HG02759 (cell line): ENCODE results near the gene CDC25C.
"Not testable (repeated sequence)": the region's sequence is repeated elsewhere in the genome, so short reads cannot be mapped to it uniquely, and the experiment has no call there.

Source experiments
- ATAC-seq: cut with Tn5 transposase; IDR thresholded peaks from one replicate; pipeline ENCODE4 v1.9.1; 2021; ENCODE audit warnings: mild to moderate bottlenecking, moderate library complexity; ENCODE audit not compliant: unreplicated experiment

Gene CDC25C

DNA sequence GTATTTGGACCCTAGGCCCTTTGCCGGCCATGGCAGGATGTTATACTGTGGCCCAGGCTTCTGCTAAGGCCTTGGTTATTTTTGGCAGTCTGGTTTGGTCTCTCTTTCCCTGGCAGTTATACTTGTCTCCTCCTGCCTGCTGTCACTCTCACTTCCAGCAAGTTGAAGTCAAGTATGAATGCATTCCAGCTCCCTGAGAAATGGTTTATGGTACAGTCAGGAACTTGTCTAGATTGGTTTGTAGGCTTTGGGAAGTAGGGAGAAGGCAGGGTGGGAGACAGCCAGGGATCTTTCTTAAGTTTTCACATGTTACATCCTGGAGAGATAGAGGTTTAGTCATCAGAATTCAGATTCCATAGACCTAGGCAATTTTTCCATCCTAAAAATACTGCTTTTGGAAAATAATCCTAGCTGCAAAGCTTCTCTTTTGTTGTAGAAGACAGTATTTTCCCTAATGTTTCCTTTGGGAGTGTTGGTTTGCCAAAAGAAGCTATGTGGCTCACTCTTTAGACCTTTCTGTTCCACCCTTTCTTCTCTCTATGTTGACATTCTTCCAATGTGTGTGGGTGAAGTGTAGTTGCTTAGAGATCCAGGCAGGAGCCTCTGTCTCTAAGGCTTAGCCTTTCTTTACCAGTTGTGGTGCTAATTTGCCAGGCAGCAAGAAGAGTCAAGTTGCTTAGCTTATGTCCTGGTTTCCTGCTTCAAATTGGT, 18.4 kb upstream of the CDC25C start:
- no peak for ATAC-seq

DNA sequence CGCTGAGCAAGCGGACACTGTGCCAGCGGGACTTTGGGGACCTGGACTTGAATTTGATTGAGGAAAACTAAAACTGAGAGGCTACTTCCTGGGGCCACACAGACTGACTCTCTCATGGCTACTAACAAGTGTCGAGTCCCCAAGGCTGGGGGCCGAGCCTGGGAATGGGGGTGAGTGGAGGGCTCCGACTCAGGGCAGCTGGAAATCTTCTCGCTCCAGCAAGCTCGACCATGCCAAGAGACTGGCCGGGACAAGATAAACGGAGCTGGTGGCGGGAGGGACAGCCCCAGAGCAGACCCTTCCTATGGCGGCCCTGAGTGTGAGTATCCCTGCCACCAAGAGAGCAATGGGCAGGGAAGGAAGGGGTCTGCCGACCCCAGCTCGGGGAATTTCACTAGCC, 15.3 kb upstream of the CDC25C start:
- no peak for ATAC-seq

DNA sequence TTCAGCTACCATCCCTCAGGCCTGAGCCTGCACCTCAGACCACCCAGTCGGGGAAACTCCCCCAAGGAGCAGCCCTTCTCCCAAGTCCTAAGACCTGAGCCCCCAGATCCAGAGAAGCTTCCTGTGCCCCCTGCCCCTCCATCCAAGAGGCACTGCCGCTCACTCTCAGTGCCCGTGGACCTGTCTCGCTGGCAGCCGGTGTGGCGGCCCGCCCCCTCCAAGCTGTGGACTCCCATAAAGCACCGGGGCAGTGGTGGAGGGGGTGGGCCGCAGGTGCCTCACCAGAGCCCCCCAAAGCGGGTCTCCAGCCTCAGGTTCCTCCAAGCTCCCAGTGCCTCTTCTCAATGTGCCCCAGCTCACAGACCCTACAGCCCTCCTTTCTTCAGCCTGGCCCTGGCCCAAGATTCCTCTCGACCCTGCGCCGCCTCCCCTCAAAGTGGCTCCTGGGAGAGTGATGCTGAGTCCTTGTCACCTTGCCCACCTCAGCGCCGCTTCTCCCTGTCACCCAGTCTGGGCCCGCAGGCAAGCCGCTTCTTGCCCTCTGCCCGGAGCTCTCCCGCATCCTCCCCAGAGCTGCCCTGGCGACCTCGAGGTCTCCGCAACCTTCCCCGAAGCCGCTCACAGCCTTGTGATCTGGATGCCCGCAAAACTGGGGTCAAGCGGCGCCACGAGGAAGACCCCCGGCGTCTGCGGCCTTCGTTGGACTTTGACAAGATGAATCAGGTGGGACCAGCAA, 13.5 kb upstream of the CDC25C start:
- no peak for ATAC-seq

DNA sequence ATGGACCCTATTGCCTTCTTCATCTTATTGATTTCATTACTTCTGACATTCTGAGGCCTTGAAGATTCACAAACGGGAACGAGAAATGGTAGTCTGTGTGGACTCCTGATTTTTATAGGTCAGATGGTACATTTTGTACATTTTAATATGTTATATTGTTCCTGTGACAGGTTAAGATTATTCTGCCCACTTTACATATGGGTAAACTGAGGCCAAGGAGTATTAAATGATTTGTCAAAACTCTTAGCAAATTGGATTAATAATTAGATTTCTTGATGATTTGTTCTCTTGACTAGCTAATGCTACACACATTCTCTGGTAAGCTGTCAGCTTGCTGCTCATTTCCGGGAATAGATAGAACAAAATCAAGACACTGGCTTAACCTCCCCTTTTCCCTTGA, 8.4 kb upstream of the CDC25C start:
- ATAC-seq = no peak

DNA sequence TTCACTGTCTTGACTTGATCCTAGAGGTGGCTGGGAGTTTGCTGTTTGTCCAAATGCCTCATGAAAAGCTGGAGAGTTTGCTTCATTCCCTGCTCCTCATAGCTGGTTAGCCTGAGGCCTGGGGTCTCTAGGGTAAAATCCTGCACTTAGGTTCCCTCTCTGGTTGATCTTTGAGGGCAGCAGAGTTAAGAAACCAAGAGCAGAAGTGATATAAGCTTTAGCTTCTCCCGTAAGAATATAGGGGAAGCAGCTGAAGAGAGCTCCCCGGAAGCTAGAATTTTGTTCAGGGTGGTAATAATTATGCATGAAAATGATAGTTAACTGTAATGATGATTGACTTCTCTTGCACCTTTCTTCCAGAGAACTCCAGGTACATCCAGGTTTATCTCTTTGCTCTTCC, 7.9 kb upstream of the CDC25C start:
- no peak for ATAC-seq

DNA sequence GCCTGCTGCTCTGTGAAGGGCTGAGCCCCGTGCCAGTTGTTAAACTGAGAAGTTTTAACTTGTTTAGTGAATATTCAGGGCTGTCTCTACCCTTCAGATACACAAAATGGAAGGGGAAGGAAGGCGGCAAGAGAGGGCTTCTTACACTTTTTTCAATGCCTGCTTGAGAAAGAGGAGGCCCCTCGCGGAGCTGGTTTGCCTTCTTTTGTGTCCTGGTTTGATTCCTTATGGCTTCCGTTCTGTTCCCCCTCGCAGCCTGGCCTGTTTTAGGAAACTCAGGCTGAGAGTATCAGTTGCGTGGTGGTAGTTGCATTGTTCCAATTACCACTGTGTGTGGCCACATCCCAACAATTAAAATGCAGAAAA, 7.5 kb upstream of the CDC25C start:
- ATAC-seq = no peak

DNA sequence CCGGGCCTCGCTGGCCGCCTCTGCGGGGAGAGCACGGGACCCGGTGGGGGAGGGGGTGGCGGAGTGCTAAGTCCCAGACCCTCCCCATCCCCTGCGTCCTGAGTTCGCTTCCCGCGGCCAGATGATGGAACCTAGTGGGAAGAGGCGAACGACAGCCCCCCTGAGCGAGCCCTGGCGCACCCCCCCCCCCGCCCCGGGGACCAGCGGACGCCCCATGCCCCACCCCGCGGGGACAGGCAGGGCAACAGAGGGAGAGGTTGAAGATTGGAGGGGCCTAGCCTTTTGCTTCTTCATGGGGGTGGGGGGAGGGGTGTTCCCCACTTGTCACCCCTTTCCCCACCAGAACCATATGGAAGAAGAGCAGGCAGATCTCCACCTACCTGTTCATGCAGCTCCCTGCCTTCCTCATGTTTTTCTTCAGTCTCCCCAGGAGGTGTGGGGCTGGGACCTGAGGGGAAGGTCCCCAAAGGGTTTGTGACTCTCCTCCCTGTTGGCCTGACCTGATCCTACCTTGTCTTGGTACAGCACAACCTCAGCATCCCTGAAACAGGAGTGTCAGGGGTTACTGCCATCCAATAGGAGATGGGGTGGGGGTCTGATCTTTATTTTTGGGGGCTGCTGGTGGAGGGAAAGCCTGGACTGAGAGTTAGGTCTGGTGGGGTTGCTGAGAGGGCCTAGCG, 6.9 kb upstream of the CDC25C start:
- no peak for ATAC-seq

DNA sequence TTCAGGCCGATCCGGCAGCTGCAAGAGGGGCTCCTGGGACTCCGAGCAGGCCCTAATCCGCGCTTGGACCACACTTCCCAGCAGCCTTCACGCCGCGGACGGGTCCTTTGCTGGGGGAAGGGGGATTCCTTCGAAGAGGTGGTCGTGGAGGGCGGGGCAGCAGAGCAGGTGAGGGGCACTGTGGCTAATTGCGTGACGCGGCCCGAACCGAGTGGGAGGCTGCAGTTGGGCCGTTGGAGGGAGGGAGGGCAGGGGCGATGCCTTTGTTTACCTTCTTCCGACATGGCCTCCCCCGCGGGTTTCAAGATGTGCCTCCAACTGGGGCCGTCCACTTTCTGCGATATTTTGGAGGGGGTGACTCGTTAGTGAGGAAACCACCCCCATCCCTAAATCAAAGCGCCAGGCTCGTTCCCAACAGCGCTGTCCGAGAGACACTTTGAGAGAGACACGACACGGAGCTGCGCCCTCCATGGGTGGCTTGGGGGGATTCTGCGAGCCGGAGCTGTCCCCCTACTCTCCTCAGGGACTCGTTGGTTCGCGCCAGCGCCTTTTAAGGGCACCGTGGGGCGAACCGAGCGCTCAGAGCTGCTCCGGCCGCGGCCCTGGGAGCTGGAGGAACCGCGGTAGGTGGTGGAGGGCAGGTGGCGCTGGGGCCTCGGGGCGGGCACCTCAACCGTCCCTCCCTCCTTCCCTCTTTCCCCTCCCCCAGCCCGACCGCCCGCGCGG, 6.2 kb upstream of the CDC25C start, which contains the start of gene FAM53C:
Gene FAM53C, plus strand, starts transcription at position 582 of the 726 bp plus-strand sequence. CDS start 3,070 bp downstream, outside the sequence.
- peak; percentile 85 for ATAC-seq

DNA sequence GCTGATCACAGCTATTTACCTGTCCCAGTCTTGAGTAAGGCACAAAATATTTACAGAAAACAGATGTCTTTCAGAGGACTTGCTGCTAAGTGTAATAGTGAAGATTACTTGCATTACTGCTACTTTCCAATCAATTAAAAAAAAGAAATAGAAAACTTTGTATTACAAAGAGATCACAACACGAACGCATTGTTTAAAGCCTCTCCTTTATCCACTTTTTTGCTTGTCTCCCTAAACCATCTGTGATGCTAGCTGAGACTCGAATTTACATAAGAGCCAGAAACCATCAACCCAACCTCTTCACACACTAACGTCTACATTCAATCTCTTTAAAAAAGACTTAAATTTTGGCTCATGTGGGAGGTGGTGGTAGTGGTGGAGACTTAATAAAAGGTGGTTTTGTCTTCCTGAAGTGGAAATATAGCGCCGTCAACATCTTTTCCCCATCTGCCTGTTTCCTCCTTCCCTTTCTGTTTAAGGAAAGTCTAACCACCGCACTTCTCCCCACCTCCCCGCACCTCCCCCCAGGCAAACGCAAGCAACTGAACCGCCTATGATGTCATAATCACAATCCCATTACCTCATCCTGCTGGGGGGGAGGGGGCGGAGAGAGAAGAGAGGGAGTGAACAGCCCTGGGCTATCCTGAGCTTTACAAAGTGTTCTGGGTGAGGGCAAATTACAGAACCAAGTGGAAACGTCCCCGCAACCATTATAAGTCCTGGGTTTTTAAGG, 5.5 kb upstream of the CDC25C start:
- ATAC-seq = peak; percentile 18

DNA sequence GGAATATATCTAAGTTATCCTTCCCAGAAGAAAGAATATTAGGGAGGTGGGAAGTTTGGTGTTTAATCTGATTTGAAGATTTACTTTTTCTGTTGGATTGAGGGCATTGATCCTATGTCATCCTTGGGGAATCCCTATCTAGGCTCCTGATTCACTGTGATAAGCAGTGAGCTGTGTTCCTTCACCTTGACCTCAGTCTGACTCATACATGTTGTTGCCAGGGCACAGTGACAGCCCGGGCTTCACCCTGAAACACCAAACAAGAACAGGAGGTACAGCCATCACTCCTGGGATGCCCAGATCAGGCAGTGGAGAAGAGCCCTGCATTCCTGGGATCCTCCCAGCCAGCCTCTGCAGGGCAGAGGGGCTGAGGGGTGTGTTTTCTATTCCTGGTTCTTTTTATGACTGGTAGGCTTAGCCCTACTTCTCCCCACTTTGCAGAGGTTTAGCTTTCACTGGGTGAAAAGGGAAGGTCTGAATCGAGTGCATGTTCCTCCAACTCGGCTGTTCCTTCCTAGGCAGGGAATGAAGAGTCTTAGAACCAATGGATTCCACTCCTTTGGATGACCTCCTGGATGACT, 3.4 kb upstream of the CDC25C start:
- no peak for ATAC-seq

DNA sequence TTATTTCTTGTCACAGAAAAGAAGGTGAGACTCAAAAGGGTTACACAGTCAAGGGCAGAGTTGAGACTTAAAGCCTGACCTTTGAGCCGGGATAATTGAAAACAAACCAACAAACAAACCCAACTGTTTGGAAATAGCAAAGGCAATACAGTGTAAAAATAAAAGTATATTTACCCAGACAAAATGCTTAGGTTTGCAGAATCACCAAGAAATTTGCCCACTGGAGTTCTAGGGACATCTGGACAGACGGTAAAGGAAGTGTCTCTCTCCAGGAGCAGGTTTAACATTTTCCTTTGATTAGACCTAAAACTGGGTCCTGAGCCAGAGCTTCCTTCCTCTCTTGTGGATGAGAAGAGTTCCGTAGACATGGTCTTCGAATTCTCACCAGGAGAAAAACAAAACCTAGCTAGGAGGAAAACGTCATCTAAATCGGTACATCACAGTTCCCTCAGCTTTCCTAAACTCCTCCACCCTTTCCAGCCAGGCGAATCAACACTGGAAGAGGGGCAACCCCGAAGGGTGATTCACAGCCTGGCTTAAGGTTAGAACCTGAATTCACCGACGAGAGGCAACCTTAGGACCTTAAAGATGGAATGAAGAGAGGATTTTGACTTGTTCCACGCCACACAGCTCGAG, 673 bp downstream of the CDC25C start:
- ATAC-seq = no peak

DNA sequence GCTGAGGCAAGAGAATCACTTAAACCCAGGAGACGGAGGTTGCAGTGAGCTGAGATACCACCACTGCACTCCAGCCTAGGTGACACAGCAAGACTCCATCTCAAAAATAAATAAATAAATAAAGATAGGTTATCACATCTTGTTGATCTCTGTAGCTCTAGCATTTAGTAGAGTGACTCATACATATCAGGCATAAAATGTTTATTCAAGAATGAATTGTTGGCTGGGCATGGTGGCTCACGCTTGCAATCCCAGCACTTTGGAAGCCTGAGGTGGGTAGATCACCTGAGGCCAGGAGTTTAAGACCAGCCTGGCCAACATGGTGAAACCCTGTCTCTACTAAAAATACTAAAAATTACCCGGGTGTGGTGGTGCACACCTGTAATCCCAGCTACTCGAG, 13.4 kb downstream of the CDC25C start:
- not testable (repeated sequence) for ATAC-seq

DNA sequence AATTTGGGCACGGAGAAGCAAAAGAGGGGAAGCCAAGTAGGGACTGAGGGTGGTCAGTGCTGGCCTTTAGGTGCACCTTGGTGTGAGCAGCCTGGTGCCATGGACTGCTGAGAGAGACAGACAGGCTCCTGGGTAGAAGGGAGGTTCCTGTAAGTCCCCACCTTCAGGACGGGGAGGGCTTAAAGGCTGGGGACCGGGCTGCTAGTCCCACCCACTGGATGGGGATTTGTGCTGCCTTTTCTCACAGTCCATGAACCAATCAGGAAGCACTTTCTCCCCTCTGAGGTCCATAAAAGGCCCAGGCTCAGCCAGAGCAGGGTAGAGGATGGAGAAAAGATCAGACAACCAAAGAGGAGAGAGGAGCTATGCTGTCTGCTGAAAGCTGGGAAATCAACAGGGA, 15.2 kb downstream of the CDC25C start:
- ATAC-seq = no peak

DNA sequence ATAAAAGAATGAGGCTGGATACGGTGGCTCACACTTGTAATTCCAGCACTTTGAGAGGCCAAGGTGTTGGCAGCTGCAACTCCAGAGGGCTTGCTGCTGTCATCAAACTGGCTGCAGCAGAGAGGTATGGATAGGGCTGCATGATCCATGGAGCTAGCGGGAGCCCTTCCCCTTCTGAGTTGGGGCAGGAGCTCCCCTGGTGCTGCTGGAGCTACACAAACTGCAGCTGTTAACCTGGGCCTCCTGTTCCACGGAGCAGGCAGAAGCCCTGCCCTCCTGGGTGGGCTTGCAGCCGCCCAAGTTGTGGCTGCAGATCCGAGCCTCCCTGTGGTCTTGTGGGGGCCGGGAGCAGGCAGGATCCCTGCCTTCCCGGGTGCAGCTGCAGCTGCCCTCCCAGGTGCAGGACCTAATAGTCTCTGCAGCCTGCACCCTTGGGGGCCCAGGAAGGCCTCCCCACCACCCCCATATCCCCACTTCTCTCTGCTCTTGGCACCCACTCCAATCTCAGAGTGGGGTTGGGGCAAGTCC, 15.8 kb downstream of the CDC25C start:
- ATAC-seq = no peak

DNA sequence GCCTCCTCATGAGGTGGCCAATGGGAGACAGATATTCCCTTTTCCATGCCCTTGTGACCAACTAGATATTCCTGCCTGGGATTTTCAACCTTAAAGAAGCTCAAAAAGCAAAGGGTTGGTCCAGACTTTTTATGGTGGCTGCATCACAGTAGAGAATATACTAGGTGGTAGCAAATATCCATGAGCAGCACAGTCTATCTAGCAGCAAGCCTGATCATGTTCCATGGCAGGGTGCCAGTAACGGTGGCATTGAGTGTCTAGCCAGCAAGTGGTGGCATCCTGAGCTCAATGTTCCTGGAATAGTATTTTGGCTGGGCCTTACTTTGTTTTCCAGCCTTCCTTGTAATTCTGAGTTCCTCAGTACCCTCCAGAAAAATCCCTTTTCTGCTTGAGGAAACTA, 25.8 kb downstream of the CDC25C start:
- no peak for ATAC-seq

DNA sequence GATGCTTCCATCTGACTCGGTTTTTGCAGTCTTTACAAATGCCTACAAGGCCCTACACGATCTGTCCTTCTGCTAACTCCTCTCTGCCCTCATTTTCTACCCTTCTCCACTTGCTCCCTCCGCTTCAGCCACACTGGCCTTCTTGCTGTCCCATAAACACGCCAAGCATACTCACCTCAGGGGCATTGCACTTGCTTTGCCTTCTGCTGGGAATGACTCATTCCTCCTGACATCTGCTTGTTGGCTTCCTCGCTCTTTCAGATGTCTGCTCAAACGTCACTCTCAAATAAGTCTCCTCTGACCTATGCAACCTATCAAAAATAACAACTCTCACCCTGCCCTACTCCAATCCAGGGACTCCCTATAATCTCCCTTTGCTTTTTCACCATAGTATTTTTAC, 28.2 kb downstream of the CDC25C start:
- ATAC-seq = no peak

DNA sequence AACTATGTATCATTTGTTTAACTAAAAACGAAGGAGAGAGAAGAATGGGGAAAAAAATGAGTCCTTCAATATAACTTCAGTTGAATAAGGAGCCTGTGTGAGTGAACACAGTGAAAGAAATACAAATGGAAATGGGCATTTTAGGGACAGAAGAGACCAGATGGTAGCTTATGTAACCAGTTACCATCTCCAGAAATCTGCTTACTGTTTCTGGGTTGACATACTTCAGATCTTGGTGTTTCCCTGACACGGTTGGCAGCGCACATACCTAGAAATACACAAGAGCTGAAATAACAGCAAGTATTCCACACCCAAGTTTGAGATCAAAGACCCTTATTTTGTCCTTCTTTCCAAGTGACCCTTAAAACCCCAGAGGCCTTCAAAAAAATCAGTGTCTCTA, 42.3 kb downstream of the CDC25C start:
- ATAC-seq = no peak

DNA sequence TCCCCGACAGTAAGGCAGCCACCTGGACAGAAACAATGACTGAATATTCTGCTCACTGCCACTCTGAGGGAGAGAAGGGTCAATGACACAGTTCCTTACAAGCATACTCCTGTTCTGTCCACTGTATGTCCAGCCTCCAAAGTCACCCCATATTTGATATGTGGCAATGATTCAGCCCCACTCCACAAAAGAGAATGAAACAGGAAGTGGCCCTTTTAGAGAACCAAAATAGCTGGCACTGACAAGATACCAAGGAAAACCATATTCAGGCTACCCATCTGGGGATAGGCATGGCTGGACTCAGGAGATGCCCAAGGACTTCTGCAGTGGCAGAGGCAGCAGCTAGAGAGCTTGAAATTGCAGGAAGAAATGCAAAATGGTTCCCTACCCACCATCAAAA, 44.4 kb downstream of the CDC25C start:
- no peak for ATAC-seq

DNA sequence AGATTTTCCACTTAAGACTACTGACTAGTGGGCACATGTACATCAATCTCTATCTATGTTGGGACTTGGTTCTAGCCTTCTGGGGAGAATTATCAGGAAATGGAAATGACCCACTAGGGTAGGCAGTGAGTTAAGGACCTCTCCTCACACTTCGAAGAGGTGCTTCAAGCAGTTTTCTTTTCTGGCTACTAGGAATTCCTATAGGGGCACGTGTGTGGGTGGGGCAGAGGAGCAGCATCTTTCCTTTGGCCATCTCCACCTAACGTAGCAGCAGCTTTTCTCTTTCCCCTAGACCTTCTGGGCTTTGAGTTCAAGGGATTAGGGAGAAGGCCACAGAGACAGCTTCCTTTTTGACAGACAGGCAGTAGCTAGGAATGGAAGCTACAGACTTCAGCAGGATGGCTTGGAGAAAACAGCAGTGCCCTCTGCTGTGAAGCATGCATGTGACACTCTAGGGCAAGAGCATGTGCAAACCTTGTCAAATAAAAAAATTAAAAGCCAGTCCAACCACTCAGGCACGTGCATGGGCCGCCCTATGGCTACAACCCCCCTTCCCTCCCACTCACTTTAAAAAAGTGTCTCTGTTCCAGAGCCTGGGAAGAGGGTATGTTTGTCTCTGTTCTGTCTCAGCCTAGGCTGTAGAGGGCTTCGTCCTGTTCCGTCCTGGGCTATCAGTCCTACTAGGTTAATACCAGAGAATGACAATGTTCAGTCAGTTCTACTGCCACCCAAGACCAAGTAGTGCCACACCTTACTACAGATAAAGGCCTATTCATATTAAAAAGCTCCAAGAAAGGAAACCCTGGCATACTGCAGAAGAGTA, 48.5 kb downstream of the CDC25C start:
- no peak for ATAC-seq
